Omental fat pad (tissue), 4 donors: Measurements from ENCODE around the gene C4A. TPM values are rescaled to one million over a fixed set of nuclear protein-coding genes. Genes with fewer than 3 reads are reported as not detected.

Source experiments
- ATAC-seq: fragments of 150-250 bp; one replicate; pipeline ENCODE4 v1.9.1; 2016; ENCODE audit warnings: mild to moderate bottlenecking, moderate library complexity; ENCODE audit not compliant: low FRiP score
- DNase-seq: peaks from one replicate; pipeline ENCODE4 v3.0.0-alpha.2; 2019; ENCODE audit warnings: low spot score
- total RNA-seq, 4 donors: library from RNA; depleted of rRNA; stranded (reverse); fragments of >200 nt; gene quantifications; one replicate each; pipeline ENCODE4 v1.1.0, GENCODE V29; 2016
- TF ChIP-seq, protein P1 (sequence below), 3 donors: fragments of 450-650 bp; IDR thresholded peaks; one replicate each; pipeline ENCODE4 v1.5.1; 2016 to 2017; ENCODE audit warnings: antibody characterized with exemption in 3 of 3, mild to moderate bottlenecking in 3 of 3, moderate library complexity in 2 of 3

Gene C4A
- total RNA-seq, 4 donors from 2014 or later: 16.6 to 652 (median 239) TPM

- no peak for ATAC-seq
- DNase-seq: no peak
- TF ChIP-seq, protein P1, sequence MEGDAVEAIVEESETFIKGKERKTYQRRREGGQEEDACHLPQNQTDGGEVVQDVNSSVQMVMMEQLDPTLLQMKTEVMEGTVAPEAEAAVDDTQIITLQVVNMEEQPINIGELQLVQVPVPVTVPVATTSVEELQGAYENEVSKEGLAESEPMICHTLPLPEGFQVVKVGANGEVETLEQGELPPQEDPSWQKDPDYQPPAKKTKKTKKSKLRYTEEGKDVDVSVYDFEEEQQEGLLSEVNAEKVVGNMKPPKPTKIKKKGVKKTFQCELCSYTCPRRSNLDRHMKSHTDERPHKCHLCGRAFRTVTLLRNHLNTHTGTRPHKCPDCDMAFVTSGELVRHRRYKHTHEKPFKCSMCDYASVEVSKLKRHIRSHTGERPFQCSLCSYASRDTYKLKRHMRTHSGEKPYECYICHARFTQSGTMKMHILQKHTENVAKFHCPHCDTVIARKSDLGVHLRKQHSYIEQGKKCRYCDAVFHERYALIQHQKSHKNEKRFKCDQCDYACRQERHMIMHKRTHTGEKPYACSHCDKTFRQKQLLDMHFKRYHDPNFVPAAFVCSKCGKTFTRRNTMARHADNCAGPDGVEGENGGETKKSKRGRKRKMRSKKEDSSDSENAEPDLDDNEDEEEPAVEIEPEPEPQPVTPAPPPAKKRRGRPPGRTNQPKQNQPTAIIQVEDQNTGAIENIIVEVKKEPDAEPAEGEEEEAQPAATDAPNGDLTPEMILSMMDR (IDR thresholded peaks at IDR 0.05): no peak
Observed at GRCh38 chr6:31949926-31950548, 31.8 kb upstream of the C4A start.

DNA sequence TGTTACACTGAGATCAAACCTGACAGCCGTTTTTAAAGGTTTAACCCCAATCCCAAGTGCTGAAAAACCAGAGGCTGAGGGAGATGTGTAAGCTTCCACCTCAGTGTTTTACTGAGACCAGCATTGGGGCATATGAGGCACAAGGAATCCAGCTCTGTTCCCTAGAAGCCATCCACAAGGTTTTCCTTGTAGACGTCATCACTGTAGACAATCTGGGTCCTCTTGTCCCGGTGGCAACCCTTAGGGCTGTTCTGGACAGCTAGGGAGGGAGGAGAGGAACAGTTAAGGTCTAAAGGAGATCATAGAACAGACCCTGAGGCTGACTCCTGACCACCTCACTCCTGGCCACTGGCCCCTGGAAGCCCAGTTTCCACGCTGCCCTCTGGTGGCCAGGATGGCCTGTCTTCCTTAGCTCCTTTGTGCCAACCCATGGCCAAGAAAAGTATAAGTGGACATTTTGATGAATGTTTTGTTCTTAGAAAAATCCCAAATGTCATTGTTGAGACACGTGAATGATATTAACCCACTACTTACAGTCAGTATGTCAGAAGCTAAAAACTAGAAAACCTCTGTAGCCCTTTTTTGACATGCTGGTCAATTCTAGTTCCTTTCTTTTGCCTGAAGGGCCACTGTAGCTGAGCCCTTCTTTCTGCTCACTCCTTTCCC, 29.6 kb upstream of the C4A start:
- DNase-seq (no peak), ATAC-seq (peak; percentile 62)
- TF ChIP-seq, protein P1 (IDR thresholded peaks at IDR 0.05): peak in 1 of 3 donors; percentile 37

DNA sequence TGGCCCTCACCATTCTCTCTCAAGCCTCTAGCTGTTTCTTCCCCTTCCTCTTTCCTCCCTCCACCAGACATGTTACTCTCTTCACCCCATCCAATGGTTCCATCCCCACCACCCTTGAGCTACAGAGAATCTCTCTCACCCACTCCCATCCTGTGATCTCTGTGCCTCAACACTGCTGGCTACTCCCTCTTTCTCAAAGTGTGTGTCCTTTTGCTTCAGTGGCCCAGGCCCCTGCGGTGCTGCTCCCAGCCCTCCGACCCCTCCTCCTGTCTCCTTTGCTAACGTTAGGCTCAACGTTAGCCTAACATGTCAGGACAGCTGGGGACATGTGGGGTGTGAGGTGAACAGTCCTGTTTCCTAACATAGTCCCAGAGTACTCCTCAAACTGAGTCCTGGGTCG, 29.0 kb upstream of the C4A start:
- TF ChIP-seq, protein P1 (IDR thresholded peaks at IDR 0.05): no peak
- DNase-seq: no peak
- ATAC-seq: no peak

GRCh38 chr6:31954511-31954910, 27.3 kb upstream of the C4A start:
- DNase-seq: no peak
- TF ChIP-seq, protein P1 (IDR thresholded peaks at IDR 0.05): no peak

GRCh38 chr6:31956796-31957195, 25.1 kb upstream of the C4A start:
- TF ChIP-seq, protein P1 (IDR thresholded peaks at IDR 0.05): no peak
- no peak for DNase-seq
- ATAC-seq: no peak

More at GRCh38 chr6:31954511-31954910, 27.3 kb upstream of the C4A start:
- ATAC-seq: no peak

GRCh38 chr6:31958412-31958740, 23.5 kb upstream of the C4A start:
- no peak for DNase-seq
- ATAC-seq: peak; percentile 5
- TF ChIP-seq, protein P1 (IDR thresholded peaks at IDR 0.05): no peak
